CD4-positive, alpha-beta T cell treated with Interleukin-6 for 4 hours (primary cell): Measurements from ENCODE around the gene MFSD6.
"Not testable (repeated sequence)": the region's sequence is repeated elsewhere in the genome, so short reads cannot be mapped to it uniquely, and the experiment has no call there.

Source experiments
- DNase-seq: peaks from one replicate; pipeline ENCODE4 v3.0.0-alpha.2; 2020; ENCODE audit warnings: mixed read lengths

The MFSD6 gene

DNA sequence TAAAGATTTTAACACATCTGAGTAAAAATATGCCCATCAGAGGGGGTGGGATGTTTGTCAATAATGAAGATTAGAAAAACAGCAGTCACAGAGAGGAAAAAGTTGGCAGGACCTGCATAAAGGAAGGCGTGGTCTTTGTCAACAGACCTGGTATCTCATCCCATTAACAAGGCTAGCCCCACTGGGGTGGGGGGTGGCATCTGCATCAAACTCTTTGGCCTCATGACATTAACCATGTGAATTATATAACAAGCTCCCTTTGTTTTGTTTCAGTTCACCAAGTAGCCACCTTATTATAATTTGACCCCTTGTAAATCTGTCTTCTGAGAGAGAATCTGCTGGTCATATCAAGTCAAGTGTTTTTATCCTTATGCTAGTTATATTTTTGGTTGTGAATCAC, 97.5 kb downstream of the MFSD6 start:
- no peak for DNase-seq

DNA sequence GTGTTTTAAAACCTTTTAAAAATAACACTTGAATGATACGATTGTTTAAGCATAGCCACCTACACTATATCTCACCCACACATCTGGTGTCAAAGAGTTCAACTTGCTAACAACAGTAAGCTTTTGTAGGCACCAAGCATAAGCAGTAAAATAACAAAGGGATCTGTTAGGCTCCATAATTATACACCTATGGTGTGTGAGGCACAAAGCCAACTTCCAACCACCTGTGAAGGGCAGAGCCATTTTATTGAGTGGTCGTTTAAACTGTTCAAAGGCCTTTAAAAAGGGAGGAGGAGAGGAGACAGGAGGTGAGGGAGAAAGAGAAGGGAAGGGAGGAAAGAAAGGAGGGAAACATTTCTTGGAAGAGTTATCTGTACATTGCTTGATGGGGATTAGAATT, 98.5 kb downstream of the MFSD6 start:
- no peak for DNase-seq

DNA sequence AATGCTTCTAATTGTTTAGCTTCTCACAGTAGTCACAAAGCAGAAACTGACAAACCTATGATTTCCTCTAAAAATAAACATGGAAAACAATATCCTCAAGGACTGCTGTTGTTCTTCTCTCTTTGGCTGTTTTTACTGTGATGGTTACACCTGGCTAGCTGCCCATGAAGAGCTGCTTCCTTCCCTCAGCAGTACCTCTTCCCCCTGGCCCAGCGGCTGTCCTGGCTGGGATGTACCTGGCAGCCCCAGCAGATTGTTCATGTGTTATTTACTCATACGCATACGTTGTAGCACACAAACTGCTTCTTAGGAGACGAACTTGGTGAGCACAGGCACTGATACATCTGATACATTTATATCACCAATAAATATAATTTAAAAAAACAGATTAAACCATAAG, 99.0 kb downstream of the MFSD6 start:
- no peak for DNase-seq

DNA sequence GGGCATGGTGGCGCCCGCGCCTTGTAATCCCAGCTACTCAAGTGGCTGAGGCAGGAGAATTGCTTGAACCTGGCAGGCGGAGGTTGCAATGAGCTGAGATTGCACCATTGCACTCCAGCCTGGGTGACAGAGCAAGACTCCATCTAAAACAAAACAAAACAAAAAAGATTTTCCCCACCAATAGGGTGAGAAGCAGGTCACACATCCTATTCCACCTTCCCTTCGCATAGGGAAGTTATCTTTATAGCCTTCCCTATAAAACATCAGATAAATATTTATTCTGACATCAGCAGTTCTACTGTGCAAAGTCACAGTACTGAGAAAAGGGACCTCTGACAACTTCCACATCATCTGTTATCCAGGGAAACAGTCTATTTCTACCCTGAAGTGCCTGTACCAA, 101.7 kb downstream of the MFSD6 start:
- DNase-seq: not testable (repeated sequence)

DNA sequence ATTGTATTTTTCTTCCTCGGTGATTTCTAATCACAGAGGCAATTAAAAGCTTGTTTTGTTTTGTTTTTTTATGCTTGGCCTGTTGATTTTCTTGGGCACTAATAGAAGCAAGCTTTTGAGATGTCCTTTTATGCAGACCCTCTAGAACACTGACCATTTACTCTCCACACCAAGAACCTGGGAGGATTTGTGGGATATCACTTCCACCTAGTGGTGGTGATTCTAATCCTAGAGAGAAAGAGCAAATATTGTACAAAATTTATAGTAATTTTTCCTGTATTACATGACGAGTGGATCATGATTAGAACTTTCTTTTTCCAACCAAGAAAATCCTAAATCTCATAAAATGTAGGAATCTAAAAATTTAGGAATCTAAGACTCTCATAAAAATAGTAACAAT, 102.9 kb downstream of the MFSD6 start:
- DNase-seq: no peak

DNA sequence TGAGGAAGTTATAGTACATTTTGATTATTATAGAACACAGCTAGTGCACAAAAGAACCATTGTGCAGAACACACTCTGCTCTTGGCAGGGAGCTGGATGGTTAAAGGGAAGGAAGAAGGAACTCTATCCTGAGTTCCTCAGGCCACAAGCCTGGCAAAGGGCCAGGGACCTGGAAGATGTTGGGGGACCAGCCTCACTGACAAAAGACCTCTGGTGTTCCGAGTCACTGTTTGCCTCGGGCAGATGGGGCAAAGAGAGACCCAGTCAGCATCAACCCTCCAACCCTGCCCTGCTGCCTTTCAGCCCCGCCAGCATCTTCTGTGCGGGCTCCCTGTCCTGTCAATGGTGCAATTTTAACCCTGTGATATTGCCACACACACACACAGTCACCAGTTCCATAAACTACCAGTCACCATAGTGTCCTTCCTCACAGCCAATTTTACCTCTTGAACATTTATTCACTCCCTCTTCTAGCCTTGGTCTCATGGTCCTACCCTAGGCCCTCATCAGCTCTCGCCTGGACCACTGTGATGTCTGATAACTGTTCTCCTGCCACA, 104.5 kb downstream of the MFSD6 start:
- no peak for DNase-seq

GRCh38 chr2:190513877-190514276, 105.7 kb downstream of the MFSD6 start:
- no peak for DNase-seq

DNA sequence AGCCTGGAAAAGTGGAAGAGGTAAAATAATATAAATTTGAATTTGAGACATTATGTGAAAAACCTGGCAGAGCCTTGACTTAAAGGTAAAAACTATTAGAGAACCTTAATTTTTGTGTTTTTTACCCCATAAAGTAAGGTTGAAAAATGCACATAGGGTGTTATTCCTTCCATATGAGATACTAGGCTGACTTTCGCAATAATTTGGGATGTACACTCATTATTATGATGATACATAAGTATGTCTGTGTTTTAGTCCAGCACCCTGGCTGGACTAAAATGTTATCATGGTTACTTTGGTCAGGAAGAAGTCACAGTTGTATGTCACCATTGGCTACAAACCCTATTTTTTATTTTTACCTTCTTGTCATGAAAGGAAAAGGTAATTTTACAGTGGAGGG, 106.5 kb downstream of the MFSD6 start:
- no peak for DNase-seq

DNA sequence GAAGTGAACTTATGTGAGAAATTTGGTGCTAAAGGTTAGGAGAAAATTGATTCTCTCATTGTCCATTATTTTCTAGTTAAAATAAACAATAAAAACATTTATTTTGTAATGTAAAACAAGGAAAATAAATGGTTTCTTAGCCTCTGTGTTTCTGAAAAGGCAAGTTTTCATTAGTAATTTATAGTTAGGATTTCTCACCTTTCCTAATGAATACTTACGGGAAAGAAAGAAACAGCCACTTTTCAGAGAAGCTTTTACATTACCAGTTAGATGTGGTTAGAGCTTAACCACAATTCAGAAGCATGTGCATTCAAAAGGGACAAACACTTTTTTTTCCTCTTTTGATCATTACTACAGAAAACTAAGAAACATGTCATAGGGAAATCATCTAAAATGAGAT, 107.5 kb downstream of the MFSD6 start:
- no peak for DNase-seq

- no peak for DNase-seq
These were observed 109.3 kb downstream of the MFSD6 start for GRCh38 chr2:190517468-190517867.

- peak; percentile 27 for DNase-seq
These were observed 112.0 kb downstream of the MFSD6 start for GRCh38 chr2:190519975-190520767.

DNA sequence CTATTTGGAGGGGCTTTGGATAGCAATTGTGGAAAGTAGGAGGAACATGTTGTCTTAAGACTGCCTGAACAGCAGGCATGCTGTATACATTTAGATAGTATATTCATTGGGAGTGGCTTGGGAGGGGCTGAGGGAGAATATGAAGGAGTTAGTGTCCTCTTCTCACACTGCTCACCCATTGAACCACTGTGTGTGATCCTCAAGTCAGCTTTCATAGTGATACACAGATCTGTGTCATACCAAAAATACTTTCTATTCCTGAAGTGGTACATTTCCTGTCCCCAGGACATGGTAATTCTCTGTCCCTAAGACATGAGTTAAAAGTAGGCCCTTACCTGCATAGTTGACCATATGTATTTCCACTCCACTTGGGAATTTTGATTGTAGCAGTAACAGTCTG, 116.8 kb downstream of the MFSD6 start:
- no peak for DNase-seq

DNA sequence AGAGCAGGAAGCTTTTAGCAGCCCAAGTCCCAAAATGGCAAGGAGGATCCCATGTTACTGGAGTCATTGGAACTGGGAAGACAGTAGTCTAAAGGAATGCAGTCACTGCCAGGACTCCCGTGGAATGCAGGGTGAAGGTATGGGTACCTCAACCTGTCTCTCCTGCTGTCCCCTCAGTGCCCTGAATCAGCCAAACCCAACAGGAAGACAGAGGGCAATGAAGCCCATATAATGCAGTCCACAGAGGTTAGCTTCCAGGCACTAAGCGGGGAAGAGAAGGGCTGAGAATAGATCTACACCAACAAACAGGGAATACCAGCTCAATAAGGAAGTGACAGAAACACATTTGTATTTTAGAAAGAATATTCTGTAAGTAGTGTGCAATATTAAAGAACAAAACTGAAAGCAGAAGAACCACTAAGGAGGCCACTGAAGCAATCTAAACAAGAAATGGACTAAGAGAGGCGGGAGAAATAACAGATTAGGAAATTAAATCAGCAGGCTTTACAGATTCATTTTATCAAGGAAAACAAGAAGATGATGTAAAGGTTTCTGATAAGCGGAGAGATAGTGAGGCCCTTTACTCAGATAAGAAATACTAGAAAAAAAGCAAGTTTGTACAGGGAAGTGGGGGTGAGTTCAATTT, 118.1 kb downstream of the MFSD6 start:
- DNase-seq: no peak

DNA sequence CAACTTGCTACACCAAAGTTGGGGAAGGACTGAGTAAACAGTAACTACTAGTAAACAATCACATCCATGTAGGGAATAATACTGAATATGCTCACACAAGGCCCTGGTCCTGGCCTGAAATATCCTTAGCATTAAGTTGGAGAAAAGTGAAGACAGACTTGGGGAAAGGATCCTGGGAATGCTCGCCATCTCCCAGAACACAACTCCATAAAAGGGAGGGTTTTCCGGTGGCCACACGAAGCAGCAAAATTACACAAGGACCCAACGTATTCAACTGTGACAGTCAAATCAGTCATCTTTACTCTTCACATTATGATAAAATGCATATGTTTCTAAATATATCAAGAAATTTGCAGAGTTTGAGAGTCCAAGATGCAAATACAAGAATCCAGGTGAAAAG, 119.1 kb downstream of the MFSD6 start:
- DNase-seq: no peak

- no peak for DNase-seq
These were observed 119.8 kb downstream of the MFSD6 start for GRCh38 chr2:190527918-190528317.

- DNase-seq: no peak
These were observed 120.4 kb downstream of the MFSD6 start for GRCh38 chr2:190528521-190529001.

DNA sequence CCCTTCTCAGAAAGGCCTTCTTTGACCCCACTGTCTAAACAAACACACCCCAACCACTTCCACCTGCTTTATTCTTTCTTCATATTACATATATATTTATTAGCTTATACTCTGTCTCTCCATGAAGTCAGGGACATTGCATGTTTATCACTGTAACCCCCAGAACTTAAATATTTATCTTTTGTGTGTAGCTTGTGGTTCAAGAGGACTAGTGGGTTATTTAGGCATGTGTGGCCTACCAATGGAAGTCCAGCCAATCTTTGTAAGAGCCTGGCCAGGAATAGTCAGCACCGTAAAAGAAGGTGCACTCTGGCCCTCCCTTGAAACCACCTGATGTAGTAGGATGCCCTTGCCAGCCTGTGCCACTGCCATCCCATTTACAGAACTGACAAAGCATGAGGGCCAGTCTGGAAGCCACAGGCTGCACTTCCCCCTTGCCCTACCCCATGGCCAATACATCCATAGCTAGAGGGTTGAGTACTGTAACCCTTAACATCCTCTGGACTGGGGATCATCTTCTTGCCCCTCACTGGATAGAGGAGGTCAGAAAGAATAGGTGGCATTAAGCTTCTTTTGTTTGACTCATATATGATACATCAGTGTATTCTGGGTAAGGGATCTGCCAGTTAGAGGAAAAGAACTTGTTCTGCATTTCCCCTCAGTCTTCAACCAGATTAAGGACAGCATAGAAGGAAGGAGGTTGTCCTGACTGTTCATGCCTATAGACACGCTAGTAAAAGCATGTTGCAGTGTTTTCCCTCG, 121.5 kb downstream of the MFSD6 start:
- no peak for DNase-seq

DNA sequence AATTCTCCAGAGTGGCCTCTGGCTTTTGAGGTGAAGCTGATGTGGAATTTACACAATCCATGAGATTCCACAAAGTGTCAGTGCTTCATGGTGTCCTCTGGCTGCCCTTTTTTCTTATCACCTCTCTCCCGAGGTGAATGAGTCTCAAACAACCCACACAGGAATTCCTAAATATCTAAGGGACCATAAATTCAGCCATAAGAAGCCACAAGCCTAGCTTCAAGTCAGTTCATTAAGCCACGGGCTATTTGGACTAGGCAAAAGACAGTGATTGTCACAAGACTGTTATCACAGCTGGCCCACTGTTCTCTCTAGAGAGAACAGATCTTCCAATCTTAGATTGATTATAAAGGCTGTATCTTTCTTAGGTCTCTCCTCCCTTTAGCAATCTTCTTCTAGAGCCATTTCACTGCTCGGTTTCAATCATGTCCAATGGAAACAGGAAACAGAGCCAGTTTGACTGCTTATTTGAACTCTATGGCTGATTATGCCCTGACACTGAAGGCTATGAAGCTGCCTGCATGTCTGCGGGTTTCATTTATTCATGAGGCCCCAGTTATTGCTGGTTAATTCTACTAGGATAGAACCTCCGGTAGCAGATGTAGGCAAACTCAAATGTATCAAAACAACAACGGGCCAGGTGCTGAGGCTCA, 122.2 kb downstream of the MFSD6 start:
- no peak for DNase-seq

- no peak for DNase-seq
These were observed 124.4 kb downstream of the MFSD6 start for GRCh38 chr2:190532581-190532980.

DNA sequence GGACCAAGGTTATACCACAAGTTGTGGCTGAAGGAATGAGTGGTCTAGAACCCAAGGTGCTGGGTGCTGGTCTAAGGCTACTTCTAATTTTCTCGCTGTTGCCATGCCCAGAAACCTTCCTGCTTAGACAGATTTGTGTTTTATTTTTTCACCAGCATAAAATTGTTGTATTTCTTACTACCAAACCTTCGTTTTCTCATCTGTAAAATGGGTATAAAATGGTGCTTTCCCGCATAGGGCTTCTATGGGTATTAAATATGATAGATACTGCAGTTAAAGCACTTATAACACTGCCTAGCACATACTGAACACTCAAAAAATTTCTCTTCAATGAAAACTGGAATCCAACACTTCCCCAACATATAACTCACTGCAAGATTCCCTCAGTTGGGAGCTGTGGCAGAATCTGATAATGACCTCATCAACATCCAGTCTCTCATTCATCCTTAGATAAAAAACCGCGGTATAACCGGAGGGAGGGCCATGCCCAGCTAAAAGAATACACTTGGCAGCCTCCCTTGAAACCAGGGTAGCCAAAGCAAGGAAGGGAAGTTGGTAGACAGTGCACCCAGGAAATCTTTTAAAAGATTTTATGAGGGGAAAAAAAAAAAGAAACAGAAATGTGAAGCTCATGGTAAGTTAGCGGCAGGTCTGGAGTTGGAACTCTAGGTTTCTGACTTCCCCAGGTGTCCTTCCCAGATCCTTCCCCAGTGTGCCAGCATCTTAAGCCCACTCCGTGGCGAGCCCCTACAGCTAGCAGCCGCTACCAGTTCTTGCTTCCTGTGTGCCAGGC, 125.2 kb downstream of the MFSD6 start:
- no peak for DNase-seq

- DNase-seq: peak; percentile 77
These were observed 125.8 kb downstream of the MFSD6 start for GRCh38 chr2:190533968-190534309.
